Pancreas (tissue), 10 donors: ENCODE data around the gene SYNPO2. TPM values are rescaled to one million over a fixed set of nuclear protein-coding genes. Genes with fewer than 3 reads are reported as not detected.
A peak's percentile ranks its signal among the peaks of the same experiment; 100 is the strongest.

Experiments used
- ATAC-seq, 4 donors: fragments of 200-7000 bp; cut with Tn5 transposase; one replicate each; pipeline versions ENCODE4 v1.8.0 to v1.9.1; 2020; ENCODE audit warnings: mild to moderate bottlenecking in 4 of 4, moderate library complexity in 4 of 4
- DNase-seq, 6 donors: peaks; one replicate each; pipeline ENCODE4 v3.0.0-alpha.2; 2020
- FAIRE-seq: peaks from 2 replicates; lab custom pipeline; 2012; peaks lifted over from hg19 to GRCh38; lab: Jason Lieb, UNC
- H3K27ac ChIP-seq, 4 donors: fragments of 200-600 bp; sonication (generic); 1 replicate in 3 of 4; 2 replicates in 1 of 4; pipeline versions ENCODE4 v1.5.0 to v1.8.0; 2020
- H3K27me3 ChIP-seq, 4 donors: fragments of 200-600 bp; one replicate each; pipeline ENCODE4 v1.8.0; 2021
- H3K36me3 ChIP-seq, 3 donors: fragments of 200-600 bp; sonication (generic) in 1 of 3; one replicate each; pipeline versions ENCODE4 v1.5.0 to v1.8.0; 2020 to 2021
- H3K4me1 ChIP-seq, 3 donors: fragments of 200-600 bp; one replicate each; pipeline ENCODE4 v1.8.0; 2021
- H3K4me3 ChIP-seq, 4 donors: fragments of 200-600 bp; sonication (generic) in 2 of 4; one replicate each; pipeline versions ENCODE4 v1.5.0 to v1.8.0; 2020 to 2021
- H3K9me3 ChIP-seq, 4 donors: fragments of 200-600 bp; one replicate each; pipeline ENCODE4 v1.8.0; 2021
- CTCF ChIP-seq, 4 donors: fragments of 200-600 bp; sonication (generic) in 3 of 4; IDR thresholded peaks; one replicate each; pipeline versions ENCODE4 v1.5.0 to v1.8.0; 2021; ENCODE audit warnings: antibody characterized with exemption in 4 of 4
- WGBS, 2 donors: extraction: QIAGEN DNeasy Blood & Tissue Kit; methylation state at CpG; one replicate each; pipeline ENCODE4 v1.1.7; 2013; 5-methylcytosine and 5-hydroxymethylcytosine counted together
- intact Hi-C, 3 donors: fragments of 100-400 bp; cut with DNase I; formaldehyde crosslinking; loops; one replicate each; pipeline versions ENCODE4 v1.11.1 to v1.14.2; 2022
- polyA plus RNA-seq, 2 donors: library from polyadenylated mRNA; stranded (reverse); fragments of 200-250 nt; gene quantifications; one replicate each; pipeline ENCODE4 v1.2.3, GENCODE V29; 2013
- total RNA-seq, 6 donors: library from RNA; stranded (reverse); fragmentation: NEBNext Ultra II Directional in 4 of 6; extraction: Animal tissue kit (Norgen Biotek cat#: 25700) in 4 of 6; gene quantifications; one replicate each; pipeline versions ENCODE4 v1.2.1 to v1.2.4, GENCODE V29; 2021 to 2023
- donor health status: healthy with polysubstance abuse.
- donor health status: DM: no; HTN: no; CAD: no; lungs with moderate emphysema.
- donor health status: DM: no; HTN: no; CAD: no.
- donor health status: control.
- donor health status: control.
- donor health status: Bipolar disorder and iron deficiency.
- donor health status: DM: yes; HTN: yes; CAD: no.
- donor health status: DM: no; HTN: no; CAD: no.
- donor health status: DM: no; HTN: no; CAD: no.
- donor health status: DM: yes; HTN: yes; CAD: no.

Gene SYNPO2
- 10 to 100 TPM in 1 of 6 donors, 1 to 10 TPM in 5; 2.1 to 10.9 (median 3.9) TPM for total RNA-seq
- polyA plus RNA-seq, result 1 to 10 TPM; 2.9 to 5.3 TPM

- peak within 1 kb of the TSS in 3 of 4 donors; percentile 11 to 41 (median 16) for H3K4me3 ChIP-seq
- WGBS, 2 donors, result 5 to 6% methylated on average over 29 of the region's 29 CpGs
- ATAC-seq, result peak; percentile 58 to 87 (median 86)
- no peaks in the 10 kb centered on the region for H3K9me3 ChIP-seq
- peaks cover 0 to 7% (median 0%) of the 10 kb centered on the region in 3 donors for H3K4me1 ChIP-seq
- DNase-seq, result peak; percentile 21 to 74 (median 42)
- H3K36me3 ChIP-seq, result no peaks in the 10 kb centered on the region
- no peak for TF ChIP-seq CTCF (IDR thresholded peaks at IDR 0.05)
- no peak for FAIRE-seq
- peaks cover 0 to 11% (median 1%) of the 10 kb centered on the region in 4 donors for H3K27me3 ChIP-seq
- no peak within 1 kb of the TSS for H3K27ac ChIP-seq
- intact Hi-C loops, result no loop called here
Observed at GRCh38 chr4:118888666-118889311, at the start of gene SYNPO2. Gene SYNPO2 (plus strand): TSS chr4:118888854. CDS start chr4:118889037, 183 bp downstream.

- peaks cover 4 to 5% (median 4%) of the 10 kb centered on the region in 3 donors for H3K4me1 ChIP-seq
- WGBS, 2 donors, result 50 to 60% methylated on average over 3 of the region's 3 CpGs
- H3K36me3 ChIP-seq, result no peaks in the 10 kb centered on the region
- DNase-seq, result no peak
- no peak overlapping the region for H3K27ac ChIP-seq
- ATAC-seq, result no peak
- intact Hi-C loops, result no loop called here
- no peak for FAIRE-seq
- no peaks in the 10 kb centered on the region for H3K27me3 ChIP-seq
- H3K4me3 ChIP-seq, result no peak overlapping the region
- no peak for TF ChIP-seq CTCF (IDR thresholded peaks at IDR 0.05)
- H3K9me3 ChIP-seq, result no peaks in the 10 kb centered on the region
Observed at GRCh38 chr4:118839221-118839927, 49.3 kb upstream of the SYNPO2 start.

GRCh38 chr4:118842055-118842454 is 46.6 kb upstream of the SYNPO2 start:
- Histone ChIP-seq H3K9me3 (no peaks in the 10 kb centered on the region), H3K27me3 (no peaks in the 10 kb centered on the region), H3K4me1 (no peaks in the 10 kb centered on the region), H3K27ac (no peak overlapping the region), H3K4me3 (no peak overlapping the region), H3K36me3 (no peaks in the 10 kb centered on the region)
- intact Hi-C loops, result no loop called here
- DNase-seq (no peak), ATAC-seq (no peak), FAIRE-seq (no peak)
- TF ChIP-seq CTCF (IDR thresholded peaks at IDR 0.05), result no peak
- 33 to 80% methylated on average over 3 of the region's 3 CpGs for WGBS, 2 donors

GRCh38 chr4:118843237-118843636 is 45.4 kb upstream of the SYNPO2 start:
- no peak for FAIRE-seq
- TF ChIP-seq CTCF (IDR thresholded peaks at IDR 0.05), result no peak
- no peaks in the 10 kb centered on the region for H3K27me3 ChIP-seq
- intact Hi-C loops, result no loop called here
- no peaks in the 10 kb centered on the region for H3K9me3 ChIP-seq
- 67 to 71% methylated on average over 6 of the region's 6 CpGs for WGBS, 2 donors
- no peak for DNase-seq
- no peak overlapping the region for H3K4me3 ChIP-seq
- no peak for ATAC-seq
- H3K36me3 ChIP-seq, result no peaks in the 10 kb centered on the region
- no peaks in the 10 kb centered on the region for H3K4me1 ChIP-seq
- no peak overlapping the region for H3K27ac ChIP-seq
